HG02642 (cell line): Measurements from ENCODE around the gene ZFPM1.

Source experiments
- ATAC-seq: cut with Tn5 transposase; IDR thresholded peaks from one replicate; pipeline ENCODE4 v1.9.1; 2021; ENCODE audit warnings: mild to moderate bottlenecking; ENCODE audit not compliant: unreplicated experiment, poor library complexity

The ZFPM1 gene

DNA sequence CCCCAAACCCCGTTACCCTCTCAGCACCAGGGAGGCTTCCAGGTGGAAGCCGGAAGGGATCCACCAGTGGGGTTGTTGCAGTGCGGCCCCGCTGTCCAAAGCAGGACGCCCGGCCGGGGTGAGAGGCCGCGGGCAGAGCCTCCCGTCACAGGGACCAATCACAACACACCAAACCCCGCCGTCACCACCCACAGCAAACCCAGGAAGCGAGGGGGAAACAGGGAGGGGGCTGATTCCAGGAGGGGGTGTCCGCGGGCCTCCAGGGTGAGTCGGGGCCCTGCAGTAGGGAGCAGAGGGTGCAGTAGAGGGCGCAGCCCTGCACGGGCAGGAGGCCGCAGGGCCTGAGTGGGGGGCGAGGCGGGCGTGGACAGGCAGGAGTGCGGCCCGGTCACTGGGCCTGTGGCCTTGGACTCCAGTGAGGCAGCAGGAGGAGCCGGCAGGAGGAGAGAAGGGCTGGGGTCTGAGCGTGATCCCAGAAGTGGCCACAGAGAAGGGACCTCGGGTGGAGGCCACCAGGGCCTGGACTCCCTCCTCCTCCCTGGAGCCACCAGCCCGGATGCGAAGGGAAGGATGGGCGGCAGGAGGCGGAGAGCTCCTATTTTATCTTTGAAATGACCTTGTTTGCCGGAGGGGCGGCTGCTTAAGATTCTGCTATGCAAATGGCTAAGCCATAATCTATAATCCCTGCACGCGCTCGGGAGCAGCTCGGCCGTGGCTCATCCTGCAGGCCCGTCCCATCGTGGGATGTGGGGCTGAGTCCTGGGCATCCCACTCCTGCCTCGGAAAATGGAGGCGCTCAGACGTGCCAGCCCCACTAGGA, 41.5 kb downstream of the ZFPM1 start:
- ATAC-seq, result no peak

DNA sequence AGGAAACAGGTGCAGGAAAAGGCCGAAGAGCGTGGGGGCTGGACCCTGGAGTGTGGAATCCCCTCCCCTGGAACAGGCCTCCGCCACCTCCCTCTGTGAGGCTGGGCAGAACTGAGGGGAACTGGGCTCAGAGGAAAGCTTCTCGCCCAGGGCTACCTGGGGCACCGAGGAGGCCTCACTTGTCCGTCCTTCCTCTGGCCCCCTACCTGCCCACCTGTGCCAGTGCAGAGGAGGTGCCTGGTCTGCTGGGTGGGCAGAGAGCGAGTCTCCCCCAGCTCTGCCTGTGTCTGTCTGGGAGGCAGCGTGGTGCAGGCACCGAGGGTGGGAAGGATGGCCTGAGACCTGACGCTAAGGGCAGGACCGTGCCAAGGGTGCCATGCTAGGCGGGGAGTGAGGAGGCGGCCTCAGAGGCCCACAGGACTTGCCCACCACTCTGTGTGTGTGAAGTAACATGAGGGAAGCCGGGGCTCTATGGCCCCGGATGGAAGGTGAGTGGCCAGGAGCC, 42.2 kb downstream of the ZFPM1 start:
- no peak for ATAC-seq

DNA sequence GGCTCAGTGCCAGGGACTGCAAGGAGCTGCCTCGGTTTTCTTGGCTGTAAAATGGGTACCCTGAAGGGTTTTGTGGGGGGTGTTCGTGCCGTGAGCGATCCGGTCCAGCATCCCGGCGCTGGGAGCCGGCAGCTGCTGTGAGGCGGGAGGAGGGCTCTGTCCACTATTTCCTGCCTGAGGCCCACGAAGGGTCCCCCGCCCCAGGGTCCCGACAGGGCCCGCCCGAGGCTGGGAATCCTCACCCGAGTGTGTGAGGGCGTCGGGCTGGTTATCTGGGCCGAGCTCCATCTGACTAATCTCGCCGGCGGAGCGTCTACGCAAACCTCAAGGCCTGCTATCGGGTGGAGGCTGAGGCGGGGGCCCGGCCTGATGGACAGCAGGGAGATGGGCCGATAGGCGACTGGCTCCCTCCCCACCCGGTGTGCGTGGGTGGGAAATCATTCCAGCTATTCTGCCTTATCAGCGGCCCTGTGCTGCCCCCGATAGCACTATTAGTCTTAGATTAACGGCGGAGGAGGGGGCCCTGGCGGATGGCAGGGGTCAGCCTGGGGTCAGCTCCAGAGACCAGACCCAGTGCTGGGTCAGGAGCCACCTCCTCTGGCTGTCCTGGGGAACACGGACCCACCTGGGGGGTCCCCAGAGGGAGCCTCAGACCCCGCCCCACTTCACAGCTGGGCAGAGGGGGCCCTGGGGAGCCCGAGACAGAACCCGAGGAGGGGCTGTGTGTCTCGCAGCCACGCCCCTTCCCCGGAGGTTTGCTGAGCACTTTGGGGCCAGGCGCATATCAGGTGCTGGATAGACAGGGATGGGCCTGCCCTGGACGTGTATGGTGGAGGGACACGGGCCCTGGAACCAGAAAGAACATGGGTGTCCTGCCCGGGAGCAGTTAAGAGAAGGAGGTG, 44.7 kb downstream of the ZFPM1 start:
- no peak for ATAC-seq

DNA sequence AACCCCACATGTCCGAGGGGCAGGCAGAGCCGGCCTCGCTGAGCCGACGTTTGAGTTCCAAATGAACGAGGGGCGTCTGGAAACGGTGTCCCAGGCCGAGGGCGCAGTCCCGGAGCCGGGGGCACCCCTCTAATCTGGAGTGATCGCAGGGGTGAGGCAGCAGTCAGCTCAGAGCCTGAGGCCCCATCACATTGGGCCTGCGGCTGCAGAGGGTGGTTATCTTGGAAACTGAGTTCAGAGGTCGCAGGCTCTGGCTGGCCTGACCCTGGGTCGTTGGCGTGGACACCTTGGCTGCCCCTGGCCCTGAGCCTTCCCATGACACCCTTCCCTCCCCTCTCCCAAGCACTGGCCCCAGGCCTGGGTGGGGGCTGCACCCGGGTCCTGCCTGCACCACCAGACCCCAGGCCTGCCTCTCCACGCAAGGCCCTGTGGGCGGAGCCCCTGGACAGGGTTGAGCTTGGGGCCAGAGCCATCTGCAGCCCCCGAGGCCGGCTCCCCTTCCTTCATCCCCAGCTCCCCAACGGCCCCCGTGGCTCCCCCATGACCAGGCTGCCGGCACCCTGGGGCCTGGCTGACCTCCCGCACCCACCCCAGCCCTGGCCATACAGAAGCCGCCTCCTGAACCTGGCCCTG, 45.6 kb downstream of the ZFPM1 start:
- ATAC-seq, result no peak

DNA sequence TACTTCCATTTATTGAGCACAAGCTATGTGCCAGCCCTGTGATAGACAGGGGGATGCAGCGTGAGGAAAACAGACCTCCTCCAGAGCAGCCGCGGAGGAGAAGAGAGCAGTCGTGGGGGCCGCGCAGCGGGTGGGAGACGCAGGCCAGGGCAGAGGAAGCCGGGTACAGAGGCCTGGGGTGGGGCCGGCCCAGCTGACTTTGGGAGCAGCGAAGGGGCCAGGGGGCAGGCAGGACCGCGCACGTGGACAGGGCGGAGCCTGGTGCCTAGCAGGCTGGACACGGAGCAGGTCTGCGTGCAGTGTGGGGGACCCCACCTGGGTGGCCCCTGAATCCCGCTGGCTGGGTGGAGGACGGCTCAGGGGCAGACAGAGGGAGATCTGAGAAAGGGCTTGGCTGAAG, 46.2 kb downstream of the ZFPM1 start:
- no peak for ATAC-seq

DNA sequence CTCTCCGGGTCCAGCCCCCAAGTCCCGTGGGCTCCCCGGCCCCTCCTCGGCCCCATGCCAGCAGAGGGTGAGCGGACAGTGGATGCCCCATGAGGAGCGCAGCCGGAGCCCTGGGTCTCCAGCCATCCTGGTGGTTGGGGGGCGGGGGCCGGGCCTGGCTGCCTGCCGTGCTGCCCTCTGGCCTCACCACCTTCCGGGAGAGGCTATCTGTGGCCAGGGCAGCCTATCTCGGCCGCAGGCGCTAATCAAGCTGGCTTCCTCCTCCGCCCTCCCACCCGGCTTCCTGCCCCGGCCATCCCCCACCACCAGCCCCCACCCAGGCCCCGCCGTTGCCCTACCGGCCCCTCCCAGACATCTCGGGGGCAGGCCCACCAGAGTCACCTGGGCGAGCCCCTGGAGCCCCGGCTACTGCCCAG, 46.8 kb downstream of the ZFPM1 start:
- ATAC-seq, result no peak

DNA sequence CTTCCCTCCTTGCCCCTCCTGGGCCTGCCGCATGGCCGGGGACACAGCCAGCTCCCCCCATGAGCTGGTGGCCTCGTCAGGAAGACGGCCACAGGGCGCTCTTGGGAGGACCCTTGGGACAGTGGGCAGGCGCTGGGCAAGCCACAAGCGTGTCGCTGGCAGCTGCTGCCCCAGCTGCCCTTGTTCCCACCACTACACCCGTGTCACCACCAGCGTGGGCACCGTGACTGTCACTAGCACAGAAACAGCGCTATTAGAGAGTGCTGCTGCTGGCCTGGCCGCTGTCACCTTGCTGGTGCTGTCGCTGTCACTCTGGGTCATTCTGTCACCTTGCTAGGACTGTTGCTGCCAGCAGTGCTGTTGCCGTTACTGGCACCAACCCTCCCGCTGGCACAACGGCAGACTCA, 47.2 kb downstream of the ZFPM1 start:
- ATAC-seq, result no peak

DNA sequence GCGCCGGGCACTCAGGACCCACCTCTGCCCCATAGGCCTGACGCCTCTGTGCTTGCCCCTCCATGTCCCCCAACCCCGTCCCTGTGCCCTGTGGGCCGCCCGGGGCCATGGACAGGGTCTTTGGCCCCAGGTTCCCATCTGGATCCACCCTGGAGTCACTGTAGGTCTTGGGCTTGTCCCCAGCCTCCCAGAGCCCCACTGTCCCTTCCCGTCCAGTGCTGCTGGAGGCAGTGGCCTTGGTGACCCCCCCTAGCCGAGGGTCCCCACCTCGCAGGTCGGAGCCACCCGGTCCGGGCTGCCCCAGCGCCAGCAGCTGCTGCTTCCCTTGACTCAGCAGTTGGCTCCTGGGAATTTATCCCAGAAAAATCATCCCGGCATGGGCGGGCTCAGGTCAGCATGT, 49.3 kb downstream of the ZFPM1 start:
- no peak for ATAC-seq

DNA sequence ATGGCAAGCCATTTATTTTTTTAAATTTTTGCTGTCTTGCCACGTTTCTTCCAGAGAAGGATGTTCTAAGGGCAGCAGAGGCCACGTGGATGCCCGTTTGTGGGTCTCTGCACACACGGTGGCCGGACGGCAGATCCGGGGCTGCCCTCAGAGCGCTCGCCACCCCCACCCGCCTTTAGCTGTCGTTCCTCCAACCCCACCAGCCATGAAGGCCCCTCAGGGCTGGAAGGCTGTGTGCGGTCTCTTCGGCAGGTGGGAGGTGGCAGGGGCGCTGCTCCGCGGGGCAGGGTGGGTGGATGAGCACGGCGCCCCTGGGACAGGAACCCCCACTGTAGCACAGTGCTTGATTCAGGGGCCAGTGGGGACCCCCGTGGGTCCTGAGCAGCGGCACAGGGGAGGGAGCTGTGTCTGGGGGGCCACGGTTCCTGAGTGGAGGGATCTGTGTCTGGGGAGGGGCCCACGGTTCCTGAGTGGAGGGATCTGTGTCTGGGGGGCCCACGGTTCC, 49.7 kb downstream of the ZFPM1 start:
- ATAC-seq, result no peak

DNA sequence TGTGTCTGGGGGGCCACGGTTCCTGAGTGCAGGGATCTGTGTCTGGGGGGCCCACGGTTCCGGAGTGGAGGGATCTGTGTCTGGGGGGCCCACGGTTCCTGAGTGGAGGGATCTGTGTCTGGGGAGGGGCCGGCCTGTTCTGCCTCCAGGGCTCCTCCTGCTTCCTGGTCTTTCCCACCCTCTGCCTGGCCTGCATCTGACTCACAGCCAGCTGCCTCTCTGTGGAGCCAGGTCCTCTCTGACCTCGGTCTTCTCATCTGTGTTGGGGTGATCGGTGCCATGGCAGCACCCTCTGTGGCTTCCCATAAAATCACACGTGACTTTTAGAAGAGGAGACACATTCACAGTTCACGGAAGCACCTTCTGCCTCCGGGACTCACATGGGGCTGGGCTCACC, 50.3 kb downstream of the ZFPM1 start:
- no peak for ATAC-seq

DNA sequence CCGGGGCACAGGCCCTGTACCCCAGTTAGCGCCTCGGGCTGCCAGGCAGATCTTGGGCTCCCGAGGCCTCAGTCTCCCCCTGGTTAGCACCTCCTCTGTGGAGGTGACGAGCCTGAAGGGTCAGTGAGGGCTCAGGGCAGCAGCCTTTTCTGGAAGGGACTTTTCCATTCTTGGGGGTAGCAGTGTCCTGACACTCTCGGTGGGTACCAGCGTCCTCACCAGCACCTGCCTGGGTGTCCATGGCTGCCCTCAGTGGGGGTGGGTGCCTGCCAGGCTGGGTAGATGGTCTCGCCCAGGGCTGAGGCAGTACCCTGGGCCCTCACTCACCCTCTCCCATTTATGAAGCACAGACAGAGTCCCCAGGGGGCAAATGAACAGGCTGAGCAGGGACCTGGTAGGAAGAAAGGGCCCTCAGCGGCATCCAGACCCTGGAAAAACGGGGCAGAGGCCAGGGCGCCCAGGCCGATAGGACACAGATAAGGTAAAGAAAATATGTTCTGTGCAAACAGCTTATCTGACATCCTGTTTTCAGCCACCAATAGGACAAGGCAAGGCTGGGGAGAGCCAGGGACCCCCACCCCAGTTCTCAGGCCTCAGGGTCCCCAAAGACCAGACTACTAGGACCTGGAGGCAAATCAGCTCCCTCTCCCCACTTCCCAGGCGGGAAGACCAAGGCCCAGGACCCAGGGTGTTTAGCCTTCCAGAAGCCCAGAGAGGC, 50.9 kb downstream of the ZFPM1 start:
- ATAC-seq, result no peak

DNA sequence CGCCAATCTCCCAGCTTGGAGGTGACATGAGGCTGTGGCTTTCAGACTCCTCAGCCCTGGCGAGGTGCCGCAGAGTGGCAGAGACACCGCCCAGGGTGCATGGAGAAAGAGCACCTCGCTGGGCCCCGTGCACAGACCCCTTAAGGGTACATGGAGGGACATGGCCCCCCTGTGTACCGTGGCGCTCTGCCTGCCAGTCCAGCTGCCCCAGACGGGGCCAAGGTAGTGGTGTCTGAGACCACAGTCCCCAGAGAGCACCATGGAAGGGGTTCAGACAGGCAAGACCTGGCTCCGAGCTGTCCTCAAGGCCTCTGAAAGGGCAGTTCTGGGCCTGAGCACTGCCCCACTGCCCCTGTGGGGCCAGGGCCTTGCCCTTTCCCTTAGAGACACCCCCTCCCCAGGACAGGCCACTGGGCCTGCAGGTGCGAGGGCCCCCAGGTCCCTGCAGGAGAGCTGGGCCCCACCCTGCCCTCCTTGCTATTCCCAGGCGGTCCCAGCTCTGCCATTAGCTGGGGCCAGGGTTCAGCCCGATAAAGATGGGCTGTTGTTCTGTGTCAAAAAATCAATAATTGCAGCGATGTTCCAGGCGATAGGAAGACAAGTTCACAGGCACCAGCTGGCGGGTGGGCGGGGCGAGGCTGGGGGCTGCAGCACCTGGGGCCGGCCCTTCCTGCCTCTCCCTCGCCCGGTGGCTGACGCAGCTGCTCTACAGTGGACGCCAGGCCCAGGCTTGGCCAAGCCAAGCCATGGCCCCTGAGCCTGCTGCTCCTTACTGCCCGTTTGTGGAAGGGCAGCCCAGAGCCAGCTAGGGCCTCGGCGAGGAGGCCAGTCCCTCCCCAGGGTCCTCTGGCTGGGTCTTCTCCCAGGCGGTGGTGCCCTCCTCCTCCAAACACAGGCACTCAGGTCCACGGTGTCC, 51.7 kb downstream of the ZFPM1 start:
- ATAC-seq, result no peak

DNA sequence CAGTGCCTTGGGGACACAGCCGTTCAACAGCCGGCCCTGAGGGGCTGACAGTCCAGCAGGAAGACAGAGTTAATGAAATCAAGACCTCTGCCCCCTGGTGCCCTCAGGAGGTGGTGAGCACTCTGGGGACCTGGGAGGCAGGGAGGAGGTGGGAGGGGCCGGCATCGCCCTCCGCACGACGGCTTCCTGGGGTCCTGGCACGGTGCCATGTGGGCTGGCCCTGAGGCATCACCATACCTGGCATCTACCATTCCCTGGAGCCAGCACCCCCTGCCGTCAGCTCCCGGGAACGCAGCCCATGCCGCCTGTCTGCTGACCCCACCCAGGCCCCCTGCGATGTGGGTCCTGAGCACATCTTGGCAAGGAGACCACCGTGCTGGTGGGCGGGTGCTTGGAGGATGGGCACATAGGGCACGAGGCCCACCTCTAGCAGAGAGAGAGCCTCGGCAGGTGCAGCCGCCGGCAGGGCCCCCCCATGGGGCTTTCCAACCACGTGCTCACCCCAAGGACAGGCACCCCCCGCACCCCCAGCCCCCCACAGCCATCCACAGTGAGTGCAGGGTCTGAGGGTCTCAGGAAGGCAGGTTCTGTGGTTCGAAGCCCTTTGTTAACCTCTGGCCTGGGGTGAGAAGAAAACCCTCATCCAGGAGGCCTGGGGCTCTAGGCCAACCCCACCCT, 52.5 kb downstream of the ZFPM1 start:
- ATAC-seq, result no peak

DNA sequence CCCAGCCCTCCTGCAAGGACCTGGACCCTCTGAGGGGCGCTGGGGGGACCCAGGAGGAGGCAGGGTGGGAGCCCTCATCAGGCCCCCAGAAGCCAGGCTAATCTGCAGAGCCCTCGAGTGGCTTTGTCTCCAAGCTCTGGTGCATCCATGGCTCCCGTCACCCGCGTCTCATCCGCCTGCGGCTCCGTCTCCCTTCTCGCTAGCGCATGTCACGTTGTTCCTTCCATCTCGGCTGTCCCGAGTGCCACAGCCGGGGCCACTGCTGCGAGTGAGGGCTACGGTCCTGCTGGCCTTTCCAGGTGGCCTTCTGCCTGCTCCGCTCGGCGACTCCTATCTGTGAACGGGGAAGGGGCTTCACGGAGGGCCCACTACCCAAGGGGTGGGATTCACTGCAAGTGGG, 53.6 kb downstream of the ZFPM1 start:
- ATAC-seq, result no peak

DNA sequence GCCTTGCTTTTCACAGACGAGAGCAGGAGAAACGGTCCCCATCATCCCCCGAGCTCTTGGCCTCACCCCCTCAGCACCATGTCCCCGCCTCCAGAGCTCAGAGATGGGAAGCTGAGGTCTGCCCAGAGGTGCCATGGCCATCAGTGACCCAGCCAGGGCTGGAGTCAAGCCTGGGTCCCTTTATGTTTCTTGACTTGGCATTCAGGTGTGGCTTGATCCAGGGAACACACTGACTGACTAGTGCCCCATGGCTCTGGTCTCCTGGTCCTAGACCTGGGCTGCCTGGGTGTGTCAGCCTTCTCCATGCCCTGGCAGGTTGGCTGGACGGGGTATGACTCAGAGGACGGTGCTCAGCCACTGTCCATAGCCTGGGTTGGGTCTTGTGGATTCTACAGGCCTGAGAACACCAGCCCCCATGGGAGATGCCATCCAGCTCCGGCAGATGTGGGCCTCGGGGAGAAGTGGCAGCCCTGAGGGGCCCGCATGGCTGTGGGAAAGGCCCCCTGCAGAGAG, 54.2 kb downstream of the ZFPM1 start:
- no peak for ATAC-seq

DNA sequence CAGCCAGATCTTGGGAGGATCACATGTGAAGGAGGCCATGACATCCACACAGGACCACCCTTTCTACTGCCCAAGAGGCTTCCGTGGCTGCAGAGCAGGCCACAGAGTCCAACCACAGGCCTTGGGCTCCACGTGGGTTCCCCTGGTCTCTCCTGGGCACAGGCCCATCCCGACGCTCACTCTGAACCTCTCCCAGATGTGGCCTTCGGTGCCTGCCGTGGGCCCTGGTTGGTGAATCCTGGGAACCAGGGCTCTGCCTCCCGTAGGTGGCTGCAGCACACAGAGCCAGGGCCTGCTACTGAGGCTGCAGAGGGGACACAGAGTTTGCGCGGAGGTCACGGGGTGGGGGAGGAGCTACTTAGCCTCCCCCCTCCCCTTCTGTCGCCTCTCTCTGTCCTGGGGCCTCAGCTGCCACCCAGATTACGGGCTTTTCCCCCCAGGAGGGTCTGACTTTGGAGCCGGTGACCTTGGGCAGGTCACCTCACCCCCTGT, 55.3 kb downstream of the ZFPM1 start:
- no peak for ATAC-seq

DNA sequence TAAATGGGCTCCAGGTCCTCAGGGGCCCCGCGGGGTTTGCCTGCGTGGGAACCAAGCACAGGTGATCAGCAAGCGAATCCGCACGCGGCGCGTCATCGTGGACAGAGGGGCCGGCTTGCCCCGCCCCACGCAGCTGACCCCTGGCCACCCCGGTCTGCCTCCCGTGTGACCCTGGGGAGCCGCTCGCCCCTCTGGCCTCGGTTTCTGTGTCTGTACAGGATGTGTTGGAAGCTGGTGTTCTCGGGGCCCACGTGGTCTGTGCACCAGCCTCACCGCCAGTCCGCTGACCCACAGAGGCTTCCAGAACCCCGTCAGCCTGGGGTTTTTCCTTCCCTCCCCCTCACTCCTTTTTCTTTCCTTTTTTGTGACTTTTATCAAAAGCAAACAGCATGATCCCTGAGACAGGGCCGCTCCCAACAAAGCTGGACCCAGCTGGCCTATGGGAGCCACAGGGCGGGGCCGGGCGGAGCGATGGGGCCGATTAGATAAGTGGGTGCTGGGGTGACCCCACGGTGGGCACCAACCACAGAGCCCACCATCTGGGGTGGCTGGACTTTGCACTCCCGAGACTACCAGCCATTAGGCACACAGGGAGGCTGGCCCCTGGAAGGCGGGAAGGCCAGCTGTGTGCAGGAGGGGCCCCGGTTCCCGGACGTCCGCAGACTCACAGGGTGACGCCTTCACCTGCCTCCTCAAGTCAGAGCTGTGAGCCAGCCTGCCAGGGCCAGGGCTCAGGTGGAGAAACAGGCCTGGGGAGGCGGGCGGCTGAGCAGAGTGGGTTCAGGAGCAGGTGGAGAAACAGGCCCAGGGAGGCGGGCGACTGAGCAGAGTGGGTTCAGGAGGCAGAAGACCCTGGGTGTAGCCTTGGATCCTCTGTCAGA, 56.0 kb downstream of the ZFPM1 start:
- ATAC-seq, result no peak
